ENCODE data around the gene BTN1A1. TPM values are rescaled to one million over a fixed set of nuclear protein-coding genes. Genes with fewer than 3 reads are reported as not detected.
A peak's percentile ranks its signal among the peaks of the same experiment; 100 is the strongest.

The BTN1A1 gene
- total and polyA plus RNA-seq, 9 of the 15 experiments (the other 6 are each of a cell fraction or from before 2014, with no cell fraction given): 0.01 to 0.15 (median 0.06) TPM; not detected in 4

DNA sequence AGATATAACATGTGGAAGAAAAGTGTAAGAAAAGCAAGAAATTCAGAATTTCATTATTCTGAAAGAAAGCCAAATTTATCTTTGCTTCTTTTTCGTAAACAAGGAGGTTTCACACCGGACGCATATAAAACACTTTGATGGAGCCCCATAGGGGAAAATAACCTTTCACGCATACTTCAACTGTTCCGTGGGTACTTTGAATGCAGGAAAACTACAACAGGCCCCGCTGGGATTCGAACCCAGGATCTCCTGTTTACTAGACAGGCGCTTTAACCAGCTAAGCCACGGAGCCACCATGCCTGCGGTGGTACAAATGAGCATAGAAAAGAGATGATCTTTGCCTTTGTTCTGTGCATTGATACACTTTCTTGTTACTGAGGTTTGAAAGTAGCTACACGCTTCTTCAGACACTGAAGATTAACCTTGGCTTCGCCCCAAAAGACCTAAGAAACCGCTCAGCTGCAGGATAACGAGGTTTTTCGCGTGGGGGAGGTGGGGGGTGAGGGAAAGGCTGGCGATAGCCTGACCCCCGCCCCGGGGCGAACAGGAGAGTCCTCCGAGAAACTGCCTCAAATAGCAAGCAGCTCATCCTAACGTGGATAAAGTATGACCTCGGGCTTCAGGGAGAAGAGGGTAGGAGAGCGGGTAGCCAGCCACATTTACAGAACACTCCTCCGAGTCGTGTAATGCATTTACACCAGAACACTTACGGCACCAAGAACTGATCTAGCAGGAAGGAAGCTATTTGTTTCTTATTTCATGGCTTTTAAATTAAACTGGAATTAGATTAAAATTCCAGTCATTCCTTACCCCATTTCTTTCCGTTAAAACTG lies 32.8 kb downstream of the BTN1A1 start (continued):
- TF ChIP-seq, protein P1, sequence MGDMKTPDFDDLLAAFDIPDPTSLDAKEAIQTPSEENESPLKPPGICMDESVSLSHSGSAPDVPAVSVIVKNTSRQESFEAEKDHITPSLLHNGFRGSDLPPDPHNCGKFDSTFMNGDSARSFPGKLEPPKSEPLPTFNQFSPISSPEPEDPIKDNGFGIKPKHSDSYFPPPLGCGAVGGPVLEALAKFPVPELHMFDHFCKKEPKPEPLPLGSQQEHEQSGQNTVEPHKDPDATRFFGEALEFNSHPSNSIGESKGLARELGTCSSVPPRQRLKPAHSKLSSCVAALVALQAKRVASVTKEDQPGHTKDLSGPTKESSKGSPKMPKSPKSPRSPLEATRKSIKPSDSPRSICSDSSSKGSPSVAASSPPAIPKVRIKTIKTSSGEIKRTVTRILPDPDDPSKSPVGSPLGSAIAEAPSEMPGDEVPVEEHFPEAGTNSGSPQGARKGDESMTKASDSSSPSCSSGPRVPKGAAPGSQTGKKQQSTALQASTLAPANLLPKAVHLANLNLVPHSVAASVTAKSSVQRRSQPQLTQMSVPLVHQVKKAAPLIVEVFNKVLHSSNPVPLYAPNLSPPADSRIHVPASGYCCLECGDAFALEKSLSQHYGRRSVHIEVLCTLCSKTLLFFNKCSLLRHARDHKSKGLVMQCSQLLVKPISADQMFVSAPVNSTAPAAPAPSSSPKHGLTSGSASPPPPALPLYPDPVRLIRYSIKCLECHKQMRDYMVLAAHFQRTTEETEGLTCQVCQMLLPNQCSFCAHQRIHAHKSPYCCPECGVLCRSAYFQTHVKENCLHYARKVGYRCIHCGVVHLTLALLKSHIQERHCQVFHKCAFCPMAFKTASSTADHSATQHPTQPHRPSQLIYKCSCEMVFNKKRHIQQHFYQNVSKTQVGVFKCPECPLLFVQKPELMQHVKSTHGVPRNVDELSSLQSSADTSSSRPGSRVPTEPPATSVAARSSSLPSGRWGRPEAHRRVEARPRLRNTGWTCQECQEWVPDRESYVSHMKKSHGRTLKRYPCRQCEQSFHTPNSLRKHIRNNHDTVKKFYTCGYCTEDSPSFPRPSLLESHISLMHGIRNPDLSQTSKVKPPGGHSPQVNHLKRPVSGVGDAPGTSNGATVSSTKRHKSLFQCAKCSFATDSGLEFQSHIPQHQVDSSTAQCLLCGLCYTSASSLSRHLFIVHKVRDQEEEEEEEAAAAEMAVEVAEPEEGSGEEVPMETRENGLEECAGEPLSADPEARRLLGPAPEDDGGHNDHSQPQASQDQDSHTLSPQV (IDR thresholded peaks at IDR 0.05): peak; percentile 97
- no peak for TF ChIP-seq NFRKB (IDR thresholded peaks at IDR 0.05; ENCODE audit: low read depth)
- TF ChIP-seq, protein P2, sequence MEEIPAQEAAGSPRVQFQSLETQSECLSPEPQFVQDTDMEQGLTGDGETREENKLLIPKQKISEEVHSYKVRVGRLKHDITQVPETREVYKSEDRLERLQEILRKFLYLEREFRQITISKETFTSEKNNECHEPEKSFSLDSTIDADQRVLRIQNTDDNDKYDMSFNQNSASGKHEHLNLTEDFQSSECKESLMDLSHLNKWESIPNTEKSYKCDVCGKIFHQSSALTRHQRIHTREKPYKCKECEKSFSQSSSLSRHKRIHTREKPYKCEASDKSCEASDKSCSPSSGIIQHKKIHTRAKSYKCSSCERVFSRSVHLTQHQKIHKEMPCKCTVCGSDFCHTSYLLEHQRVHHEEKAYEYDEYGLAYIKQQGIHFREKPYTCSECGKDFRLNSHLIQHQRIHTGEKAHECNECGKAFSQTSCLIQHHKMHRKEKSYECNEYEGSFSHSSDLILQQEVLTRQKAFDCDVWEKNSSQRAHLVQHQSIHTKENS (CRISPR knock-in tag; IDR thresholded peaks at IDR 0.05): no peak
- peak; percentile 76 for TF ChIP-seq SOX6 (IDR thresholded peaks at IDR 0.05)
- TF ChIP-seq GTF2E2 (tag; IDR thresholded peaks at IDR 0.05): no peak; the same call in 1 of the 2 replicates
- TF ChIP-seq, protein P3, sequence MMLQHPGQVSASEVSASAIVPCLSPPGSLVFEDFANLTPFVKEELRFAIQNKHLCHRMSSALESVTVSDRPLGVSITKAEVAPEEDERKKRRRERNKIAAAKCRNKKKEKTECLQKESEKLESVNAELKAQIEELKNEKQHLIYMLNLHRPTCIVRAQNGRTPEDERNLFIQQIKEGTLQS (IDR thresholded peaks at IDR 0.05): 0 out of 2 replicates have a peak, but pooled peaks have one; percentile 15
- TF ChIP-seq, protein P3 (CRISPR knock-in tag; conservative IDR thresholded peaks at IDR 0.05): peak; percentile 83
- TF ChIP-seq HNRNPLL (IDR thresholded peaks at IDR 0.05; ENCODE audit: low read depth, low read length, poor library complexity, severe bottlenecking): no peak
- TF ChIP-seq RFX1 (IDR thresholded peaks at IDR 0.05): no peak
- TF ChIP-seq, protein P4, sequence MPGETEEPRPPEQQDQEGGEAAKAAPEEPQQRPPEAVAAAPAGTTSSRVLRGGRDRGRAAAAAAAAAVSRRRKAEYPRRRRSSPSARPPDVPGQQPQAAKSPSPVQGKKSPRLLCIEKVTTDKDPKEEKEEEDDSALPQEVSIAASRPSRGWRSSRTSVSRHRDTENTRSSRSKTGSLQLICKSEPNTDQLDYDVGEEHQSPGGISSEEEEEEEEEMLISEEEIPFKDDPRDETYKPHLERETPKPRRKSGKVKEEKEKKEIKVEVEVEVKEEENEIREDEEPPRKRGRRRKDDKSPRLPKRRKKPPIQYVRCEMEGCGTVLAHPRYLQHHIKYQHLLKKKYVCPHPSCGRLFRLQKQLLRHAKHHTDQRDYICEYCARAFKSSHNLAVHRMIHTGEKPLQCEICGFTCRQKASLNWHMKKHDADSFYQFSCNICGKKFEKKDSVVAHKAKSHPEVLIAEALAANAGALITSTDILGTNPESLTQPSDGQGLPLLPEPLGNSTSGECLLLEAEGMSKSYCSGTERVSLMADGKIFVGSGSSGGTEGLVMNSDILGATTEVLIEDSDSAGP (CRISPR knock-in tag; IDR thresholded peaks at IDR 0.05): no peak
- TF ChIP-seq, protein P5, sequence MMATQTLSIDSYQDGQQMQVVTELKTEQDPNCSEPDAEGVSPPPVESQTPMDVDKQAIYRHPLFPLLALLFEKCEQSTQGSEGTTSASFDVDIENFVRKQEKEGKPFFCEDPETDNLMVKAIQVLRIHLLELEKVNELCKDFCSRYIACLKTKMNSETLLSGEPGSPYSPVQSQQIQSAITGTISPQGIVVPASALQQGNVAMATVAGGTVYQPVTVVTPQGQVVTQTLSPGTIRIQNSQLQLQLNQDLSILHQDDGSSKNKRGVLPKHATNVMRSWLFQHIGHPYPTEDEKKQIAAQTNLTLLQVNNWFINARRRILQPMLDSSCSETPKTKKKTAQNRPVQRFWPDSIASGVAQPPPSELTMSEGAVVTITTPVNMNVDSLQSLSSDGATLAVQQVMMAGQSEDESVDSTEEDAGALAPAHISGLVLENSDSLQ (IDR thresholded peaks at IDR 0.05): no peak
- TF ChIP-seq, protein P6, sequence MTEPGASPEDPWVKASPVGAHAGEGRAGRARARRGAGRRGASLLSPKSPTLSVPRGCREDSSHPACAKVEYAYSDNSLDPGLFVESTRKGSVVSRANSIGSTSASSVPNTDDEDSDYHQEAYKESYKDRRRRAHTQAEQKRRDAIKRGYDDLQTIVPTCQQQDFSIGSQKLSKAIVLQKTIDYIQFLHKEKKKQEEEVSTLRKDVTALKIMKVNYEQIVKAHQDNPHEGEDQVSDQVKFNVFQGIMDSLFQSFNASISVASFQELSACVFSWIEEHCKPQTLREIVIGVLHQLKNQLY (CRISPR knock-in tag; conservative IDR thresholded peaks at IDR 0.05): no peak
- TF ChIP-seq NR2C1 (IDR thresholded peaks at IDR 0.05): no peak; the same call in 1 of the 2 replicates
- TF ChIP-seq NR2C1 (tag; IDR thresholded peaks at IDR 0.05): no peak
- no peak for TF ChIP-seq LARP7 (IDR thresholded peaks at IDR 0.05)
- no peak for TF ChIP-seq ZNF431 (CRISPR knock-in tag; IDR thresholded peaks at IDR 0.05)
- TF ChIP-seq TAF15 (IDR thresholded peaks at IDR 0.05; ENCODE audit: low read depth, low read length): no peak
- TF ChIP-seq ZNF444 (CRISPR knock-in tag; IDR thresholded peaks at IDR 0.05): no peak
